Vagina (tissue), 2 donors: ENCODE data around the gene ADAMTS19.

Experiments
- CTCF ChIP-seq, 3 experiments: fragments of 450-650 bp in 2 of 3; fragments of 200-600 bp in 1 of 3; sonication (generic) in 1 of 3; IDR thresholded peaks; one replicate each; pipeline ENCODE4 v1.5.1; 2017 to 2019; ENCODE audit warnings: antibody characterized with exemption in 3 of 3, mild to moderate bottlenecking in 2 of 3, moderate library complexity in 2 of 3
- POLR2A ChIP-seq, 2 donors: fragments of 450-650 bp; IDR thresholded peaks; one replicate each; pipeline ENCODE4 v1.6.1; 2017; ENCODE audit warnings: antibody characterized with exemption in 2 of 2, mild to moderate bottlenecking in 2 of 2, moderate library complexity in 2 of 2

GRCh38 chr5:129781594-129781993 is 321.5 kb downstream of the ADAMTS19 start:
- no peak for TF ChIP-seq CTCF (IDR thresholded peaks at IDR 0.05)
- TF ChIP-seq POLR2A (IDR thresholded peaks at IDR 0.05) = no peak
